Measurements from ENCODE around the gene FRMPD4.

GRCh38 chrX:12747433-12747832 is 609.2 kb downstream of the FRMPD4 start:
- TF ChIP-seq EZH2 (conservative IDR thresholded peaks at IDR 0.05; ENCODE audit: low read depth, low read length) = no peak
- no peak for TF ChIP-seq HDAC1 (CRISPR knock-in tag; IDR thresholded peaks at IDR 0.05)
- TF ChIP-seq TEAD3 (CRISPR knock-in tag; optimal IDR thresholded peaks at IDR 0.05; ENCODE audit: borderline replicate concordance) = no peak
- no peak for TF ChIP-seq BRCA1 (CRISPR knock-in tag; IDR thresholded peaks at IDR 0.05)
- no peak for TF ChIP-seq SIN3A (IDR thresholded peaks at IDR 0.05; ENCODE audit: borderline replicate concordance, low read depth, low read length)

Measured in HepG2 (cell line).